Left ventricle myocardium superior (tissue), 1 donor: ENCODE results near the gene OR8G1. TPM values are rescaled to one million over a fixed set of nuclear protein-coding genes. Genes with fewer than 3 reads are reported as not detected.

Experiments used
- total RNA-seq: library from RNA; stranded (reverse); fragmentation: NEBNext Ultra II Directional; extraction: Animal tissue kit (Norgen Biotek cat#: 25700); gene quantifications from one replicate; pipeline ENCODE4 v1.2.1, GENCODE V29; 2021
- donor health status: DM: no; HTN: yes; CAD: no; lungs with severe emphysema.

The OR8G1 gene
- total RNA-seq, 1 donor from 2014 or later: not detected

Other genes starting within 250 kb of the OR8G1 start
- not detected for gene OR10G6, start 245.9 kb upstream of the OR8G1 start, total RNA-seq
- not detected for gene OR10G4, start 228.1 kb upstream of the OR8G1 start, total RNA-seq
- gene OR10G9, start 218.1 kb upstream of the OR8G1 start, total RNA-seq: not detected
- not detected for gene OR10G8, start 214.3 kb upstream of the OR8G1 start, total RNA-seq
- not detected for gene OR10G7, start 199.8 kb upstream of the OR8G1 start, total RNA-seq
- 2.8 TPM for gene VWA5A, start 125.6 kb upstream of the OR8G1 start, total RNA-seq
- not detected for gene OR10D3, start 57.8 kb upstream of the OR8G1 start, total RNA-seq
- not detected for gene OR8G5, start 15.3 kb downstream of the OR8G1 start, total RNA-seq
- gene OR8D1, start 72.9 kb downstream of the OR8G1 start, total RNA-seq: not detected
- not detected for gene OR8D2, start 79.1 kb downstream of the OR8G1 start, total RNA-seq
- gene OR8B2, start 143.4 kb downstream of the OR8G1 start, total RNA-seq: not detected
- not detected for gene OR8B3, start 157.9 kb downstream of the OR8G1 start, total RNA-seq
- not detected for gene OR8B4, start 183.8 kb downstream of the OR8G1 start, total RNA-seq
- gene OR8B8, start 204.6 kb downstream of the OR8G1 start, total RNA-seq: not detected